OCI-LY1 (cell line): Measurements from ENCODE around the gene KCNIP4.

ENCODE experiments used
- H2AFZ ChIP-seq: fragments of 200-600 bp; sonication (generic), shearing (Covaris generic); 2 replicates; pipeline ENCODE4 v1.6.0; 2014; ENCODE audit warnings: antibody characterized with exemption, mild to moderate bottlenecking, low read length
- H3F3A ChIP-seq: fragments of 200-600 bp; sonication (generic), shearing (Covaris generic); 2 replicates; pipeline ENCODE4 v1.6.0; 2014; ENCODE audit warnings: mild to moderate bottlenecking, antibody characterized with exemption, low read length, moderate library complexity; ENCODE audit not compliant: insufficient read depth
- H3K27ac ChIP-seq: fragments of 200-600 bp; sonication (generic); 2 replicates; pipeline ENCODE4 v1.5.1; 2014; ENCODE audit warnings: low read length, mixed run types, mild to moderate bottlenecking, low read depth; ENCODE audit not compliant: poor library complexity, severe bottlenecking
- H3K27me3 ChIP-seq: fragments of 200-600 bp; sonication (generic); 2 replicates; pipeline ENCODE4 v1.6.0; 2014; ENCODE audit warnings: antibody characterized with exemption, mild to moderate bottlenecking, low read length, moderate library complexity; ENCODE audit not compliant: insufficient read depth
- H3K36me3 ChIP-seq: fragments of 200-600 bp; sonication (generic); 2 replicates; pipeline ENCODE4 v1.6.1; 2014; ENCODE audit warnings: mild to moderate bottlenecking, antibody characterized with exemption, low read length, moderate library complexity, mixed read lengths; ENCODE audit not compliant: insufficient read depth
- H3K4me1 ChIP-seq: fragments of 200-600 bp; sonication (generic); 2 replicates; pipeline ENCODE4 v1.5.1; 2014; ENCODE audit warnings: mild to moderate bottlenecking, low read length, moderate library complexity; ENCODE audit not compliant: insufficient read depth, severe bottlenecking
- H3K4me2 ChIP-seq: fragments of 200-600 bp; sonication (generic), shearing (Covaris generic); 2 replicates; pipeline ENCODE4 v1.6.1; 2014; ENCODE audit warnings: low read length
- H3K4me3 ChIP-seq: fragments of 200-600 bp; sonication (generic); 2 replicates; pipeline ENCODE4 v1.5.1; 2014; ENCODE audit warnings: low read length, low read depth, mild to moderate bottlenecking, mixed read lengths; ENCODE audit not compliant: poor library complexity, severe bottlenecking
- H3K79me2 ChIP-seq: fragments of 200-600 bp; shearing (Covaris generic); 2 replicates; pipeline ENCODE4 v1.6.1; 2016; ENCODE audit warnings: mixed run types, low read length, mixed read lengths; ENCODE audit not compliant: insufficient read depth
- H3K9ac ChIP-seq: fragments of 200-600 bp; sonication (generic), shearing (Covaris generic); 2 replicates; pipeline ENCODE4 v1.6.1; 2014; ENCODE audit warnings: mild to moderate bottlenecking, low read length, mixed read lengths
- H3K9me2 ChIP-seq: fragments of 200-600 bp; sonication (generic), shearing (Covaris generic); 2 replicates; pipeline ENCODE4 v1.6.1; 2014; ENCODE audit warnings: low read depth, mild to moderate bottlenecking, low read length, mixed read lengths
- H3K9me3 ChIP-seq: fragments of 200-600 bp; shearing (Covaris generic); 2 replicates; pipeline ENCODE4 v1.6.1; 2014; ENCODE audit warnings: low read length, mixed read lengths
- H4K20me1 ChIP-seq: fragments of 200-600 bp; sonication (generic), shearing (Covaris generic); 2 replicates; pipeline ENCODE4 v1.6.0; 2016; ENCODE audit warnings: mild to moderate bottlenecking, low read length; ENCODE audit not compliant: insufficient read depth
- EZH2 ChIP-seq: fragments of 200-600 bp; sonication (generic), shearing (Covaris generic); IDR thresholded peaks from 2 replicates; pipeline ENCODE4 v1.8.0; 2017; ENCODE audit warnings: borderline replicate concordance, mixed run types, mild to moderate bottlenecking, antibody characterized with exemption, low read length, moderate library complexity, mixed read lengths
- TF ChIP-seq, protein P1 (sequence below): fragments of 200-600 bp; sonication (generic), shearing (Covaris generic); IDR thresholded peaks from 2 replicates; pipeline ENCODE4 v1.5.1; 2017; ENCODE audit warnings: mild to moderate bottlenecking, antibody characterized with exemption, low read length, moderate library complexity, mixed read lengths

The KCNIP4 gene

DNA sequence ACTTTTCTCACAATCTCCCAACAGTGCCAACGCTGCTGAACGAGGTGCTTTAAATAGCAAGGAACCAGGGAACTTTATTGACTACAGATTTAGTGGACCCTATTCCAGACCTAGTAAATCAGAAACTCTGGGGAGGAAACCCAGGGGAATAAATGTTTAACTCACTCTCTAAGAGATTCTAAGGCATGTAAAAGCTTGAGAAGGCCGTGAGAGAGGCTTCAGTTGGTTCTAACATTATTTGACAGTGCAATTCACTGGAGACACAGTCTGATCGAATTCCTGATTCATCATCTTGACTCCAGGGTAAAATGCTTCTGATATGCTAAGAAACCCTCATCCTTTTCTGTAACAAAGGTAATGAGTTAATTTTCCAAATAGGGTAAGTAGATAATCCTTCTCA is 494.4 kb downstream of the KCNIP4 start:
- H3K4me2 ChIP-seq = no peak overlapping the region
- H2AFZ ChIP-seq = no peak overlapping the region
- H3K9ac ChIP-seq = no peak overlapping the region
- no peaks in the 10 kb centered on the region for H4K20me1 ChIP-seq
- no peaks in the 10 kb centered on the region for H3K4me1 ChIP-seq
- TF ChIP-seq, protein P1, sequence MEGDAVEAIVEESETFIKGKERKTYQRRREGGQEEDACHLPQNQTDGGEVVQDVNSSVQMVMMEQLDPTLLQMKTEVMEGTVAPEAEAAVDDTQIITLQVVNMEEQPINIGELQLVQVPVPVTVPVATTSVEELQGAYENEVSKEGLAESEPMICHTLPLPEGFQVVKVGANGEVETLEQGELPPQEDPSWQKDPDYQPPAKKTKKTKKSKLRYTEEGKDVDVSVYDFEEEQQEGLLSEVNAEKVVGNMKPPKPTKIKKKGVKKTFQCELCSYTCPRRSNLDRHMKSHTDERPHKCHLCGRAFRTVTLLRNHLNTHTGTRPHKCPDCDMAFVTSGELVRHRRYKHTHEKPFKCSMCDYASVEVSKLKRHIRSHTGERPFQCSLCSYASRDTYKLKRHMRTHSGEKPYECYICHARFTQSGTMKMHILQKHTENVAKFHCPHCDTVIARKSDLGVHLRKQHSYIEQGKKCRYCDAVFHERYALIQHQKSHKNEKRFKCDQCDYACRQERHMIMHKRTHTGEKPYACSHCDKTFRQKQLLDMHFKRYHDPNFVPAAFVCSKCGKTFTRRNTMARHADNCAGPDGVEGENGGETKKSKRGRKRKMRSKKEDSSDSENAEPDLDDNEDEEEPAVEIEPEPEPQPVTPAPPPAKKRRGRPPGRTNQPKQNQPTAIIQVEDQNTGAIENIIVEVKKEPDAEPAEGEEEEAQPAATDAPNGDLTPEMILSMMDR = no peak
- no peak for TF ChIP-seq EZH2
- no peaks in the 10 kb centered on the region for H3K27me3 ChIP-seq
- H3K36me3 ChIP-seq = no peaks in the 10 kb centered on the region
- H3K79me2 ChIP-seq = no peaks in the 10 kb centered on the region
- no peaks in the 10 kb centered on the region for H3K9me3 ChIP-seq
- no peak overlapping the region for H3K27ac ChIP-seq
- H3K9me2 ChIP-seq = no peaks in the 10 kb centered on the region
- H3K4me3 ChIP-seq = no peak overlapping the region
- no peaks in the 10 kb centered on the region for H3F3A ChIP-seq

- no peaks in the 10 kb centered on the region for H3K27me3 ChIP-seq
- no peaks in the 10 kb centered on the region for H4K20me1 ChIP-seq
- H3K9me2 ChIP-seq = no peaks in the 10 kb centered on the region
- H3K4me1 ChIP-seq = no peaks in the 10 kb centered on the region
- no peaks in the 10 kb centered on the region for H3K9me3 ChIP-seq
- no peaks in the 10 kb centered on the region for H3K79me2 ChIP-seq
- no peak overlapping the region for H3K4me3 ChIP-seq
- no peaks in the 10 kb centered on the region for H3K36me3 ChIP-seq
- TF ChIP-seq, protein P1 = no peak
- TF ChIP-seq EZH2 = no peak
- H3K4me2 ChIP-seq = no peak overlapping the region
- no peak overlapping the region for H3K9ac ChIP-seq
- no peaks in the 10 kb centered on the region for H3F3A ChIP-seq
- H3K27ac ChIP-seq = no peak overlapping the region
- H2AFZ ChIP-seq = no peak overlapping the region
Measured at GRCh38 chr4:21452931-21453330, 495.6 kb downstream of the KCNIP4 start.

- H3K27me3 ChIP-seq = no peaks in the 10 kb centered on the region
- H2AFZ ChIP-seq = no peak overlapping the region
- no peak overlapping the region for H3K27ac ChIP-seq
- H3K4me1 ChIP-seq = no peaks in the 10 kb centered on the region
- no peak overlapping the region for H3K4me3 ChIP-seq
- TF ChIP-seq EZH2 = no peak
- TF ChIP-seq, protein P1 = no peak
- no peaks in the 10 kb centered on the region for H3K79me2 ChIP-seq
- H3K9ac ChIP-seq = no peak overlapping the region
- H3K36me3 ChIP-seq = no peaks in the 10 kb centered on the region
- no peaks in the 10 kb centered on the region for H3K9me2 ChIP-seq
- H3K9me3 ChIP-seq = no peaks in the 10 kb centered on the region
- no peaks in the 10 kb centered on the region for H4K20me1 ChIP-seq
- no peaks in the 10 kb centered on the region for H3F3A ChIP-seq
- H3K4me2 ChIP-seq = no peak overlapping the region
Measured at GRCh38 chr4:21451032-21451431, 497.5 kb downstream of the KCNIP4 start.
